ENCODE data around the gene C2CD4D. TPM values are rescaled to one million over a fixed set of nuclear protein-coding genes. Genes with fewer than 3 reads are reported as not detected.
"Not testable (repeated sequence)": the region's sequence is repeated elsewhere in the genome, so short reads cannot be mapped to it uniquely, and the experiment has no call there.

The C2CD4D gene
- total RNA-seq, 1 experiment from 2014 or later = 1.2 TPM

DNA sequence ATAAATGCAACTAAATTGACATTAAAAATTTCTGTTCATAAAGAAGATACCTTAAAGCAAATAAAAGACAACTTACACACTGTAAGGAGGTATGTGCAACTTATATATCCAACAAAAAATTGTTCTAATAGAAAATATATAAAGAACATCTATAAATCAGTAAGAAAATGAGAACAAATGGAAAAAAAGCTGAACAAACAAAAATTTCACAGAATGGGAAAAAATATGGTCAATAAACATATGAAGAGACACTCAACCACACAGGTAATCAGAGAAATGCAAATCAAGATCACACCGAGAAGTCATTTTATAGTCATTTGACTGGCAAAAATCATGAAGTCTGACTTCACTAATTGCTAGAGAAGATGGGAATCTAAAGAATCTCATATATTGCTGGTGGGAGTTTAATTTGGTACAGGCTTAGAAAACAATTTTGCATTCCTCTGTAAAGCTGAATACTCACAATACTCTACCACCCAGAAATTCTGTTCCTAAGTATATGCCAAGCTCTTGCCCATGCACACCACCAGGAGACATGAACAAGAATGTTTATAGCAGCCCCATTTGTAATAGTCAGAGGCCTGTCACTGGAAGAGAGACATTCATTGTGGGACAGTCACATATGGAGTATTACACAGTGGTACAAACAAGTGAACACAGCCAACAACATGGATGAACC lies 35.9 kb upstream of the C2CD4D start:
- intact Hi-C loops (cut with micrococcal nuclease; ENCODE audit: unreplicated experiment) = no loop called here
- CTCF ChIA-PET = no interaction called here

GRCh38 chr1:151872776-151873175 lies 33.2 kb upstream of the C2CD4D start:
- H3K27me3 ChIP-seq (ENCODE audit: control insufficient read depth, insufficient read depth, low read length); DNase-seq (ENCODE audit: low read depth, low spot score); ATAC-seq; H3K36me3 ChIP-seq (ENCODE audit: control insufficient read depth, insufficient read depth, low read length); H3K4me1 ChIP-seq (ENCODE audit: control insufficient read depth, insufficient read depth, low read length); H3K9me3 ChIP-seq (ENCODE audit: control insufficient read depth, insufficient read depth, low read depth, low read length); intact Hi-C loops (cut with micrococcal nuclease; ENCODE audit: unreplicated experiment); H3K4me3 ChIP-seq (ENCODE audit: low read depth in 2 of 2, low read length in 2 of 2); in situ Hi-C loops (cut with HindIII; ENCODE audit: low pct_unique_long_range_greater_than_20kb, low sequenced_read_pairs); POLR2A ChIA-PET; H3K27ac ChIP-seq (ENCODE audit: low read length); CTCF ChIA-PET; BruUV-seq (replicated peaks): not testable (repeated sequence)

More for the DNA sequence above, 35.9 kb upstream of the C2CD4D start:
- Histone ChIP-seq H3K4me1 (ENCODE audit: control insufficient read depth, insufficient read depth, low read length) (no peaks in the 10 kb centered on the region), H3K9me3 (ENCODE audit: control insufficient read depth, insufficient read depth, low read depth, low read length) (no peaks in the 10 kb centered on the region), H3K27me3 (ENCODE audit: control insufficient read depth, insufficient read depth, low read length) (no peaks in the 10 kb centered on the region), H3K27ac (ENCODE audit: low read length) (no peak overlapping the region), H3K4me3 (ENCODE audit: low read depth in 2 of 2, low read length in 2 of 2) (no peak overlapping the region), H3K36me3 (ENCODE audit: control insufficient read depth, insufficient read depth, low read length) (no peaks in the 10 kb centered on the region)
- in situ Hi-C loops (cut with HindIII; ENCODE audit: low pct_unique_long_range_greater_than_20kb, low sequenced_read_pairs) = no loop called here
- no peak for TF ChIP-seq SIN3A (IDR thresholded peaks at IDR 0.05; ENCODE audit: borderline replicate concordance, insufficient read depth, low read depth, low read length)
- ATAC-seq (no peak), DNase-seq (ENCODE audit: low read depth, low spot score) (no peak)
- no TSS peak for BruUV-seq (replicated peaks)
- POLR2A ChIA-PET = no interaction called here

DNA sequence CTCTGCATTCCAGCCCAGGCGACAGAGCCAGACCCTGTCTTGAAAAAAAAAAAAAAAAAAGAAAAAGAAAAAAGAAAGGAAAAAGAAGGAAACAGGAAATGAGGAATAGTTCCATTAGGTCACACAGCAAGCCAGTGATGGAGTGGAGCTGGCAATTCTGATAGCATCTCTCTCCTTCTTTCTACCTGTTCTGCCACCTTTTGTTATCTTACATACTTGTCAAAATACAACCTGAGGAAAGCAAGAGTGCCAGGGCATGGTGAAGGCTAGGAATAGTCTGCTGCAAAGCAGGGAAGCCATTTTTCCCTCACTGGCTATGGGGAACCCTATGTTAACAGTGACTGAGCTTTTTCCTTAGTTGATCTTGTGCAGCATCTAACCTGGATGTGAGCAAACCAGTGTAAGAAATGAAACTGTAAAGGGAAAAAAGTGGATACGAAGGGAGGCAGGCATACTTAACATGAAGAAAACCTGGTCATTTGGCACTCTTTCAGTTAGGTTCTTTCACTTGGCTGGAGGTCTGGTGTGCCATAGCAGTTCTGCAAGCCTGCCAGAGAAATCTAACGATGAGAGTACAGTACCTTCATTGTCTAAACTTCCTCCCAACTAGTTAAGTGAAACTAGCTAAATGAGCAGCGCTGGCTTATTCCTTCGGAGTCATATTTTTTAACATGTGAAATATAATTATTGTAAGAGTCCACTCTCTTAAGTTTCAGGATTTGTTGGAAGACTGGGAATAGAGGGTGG lies 31.8 kb upstream of the C2CD4D start:
- DNase-seq (ENCODE audit: low read depth, low spot score) (no peak), ATAC-seq (peak; percentile 53; the same call in 1 of the 2 replicates)
- CTCF ChIA-PET = interaction anchor here (0.6 kb wide), 1 partner anchor 280 kb away, joined by 3 read pairs; no protein-coding TSS in a partner anchor
- POLR2A ChIA-PET = no interaction called here
- no peaks in the 10 kb centered on the region for H3K9me3 ChIP-seq (ENCODE audit: control insufficient read depth, insufficient read depth, low read depth, low read length)
- no peaks in the 10 kb centered on the region for H3K36me3 ChIP-seq (ENCODE audit: control insufficient read depth, insufficient read depth, low read length)
- no TSS peak for BruUV-seq (replicated peaks)
- no peaks in the 10 kb centered on the region for H3K4me1 ChIP-seq (ENCODE audit: control insufficient read depth, insufficient read depth, low read length)
- no peaks in the 10 kb centered on the region for H3K27me3 ChIP-seq (ENCODE audit: control insufficient read depth, insufficient read depth, low read length)
- no peak overlapping the region for H3K27ac ChIP-seq (ENCODE audit: low read length)
- no peak overlapping the region for H3K4me3 ChIP-seq (ENCODE audit: low read depth in 2 of 2, low read length in 2 of 2)
- TF ChIP-seq CTCF (IDR thresholded peaks at IDR 0.05) = no peak
- TF ChIP-seq TCF7L2 (IDR thresholded peaks at IDR 0.05; ENCODE audit: low read depth, low read length) = no peak
- no peak for TF ChIP-seq REST (IDR thresholded peaks at IDR 0.05; ENCODE audit: insufficient read depth in 1 of 2, low read depth in 2 of 2, low read length in 1 of 2)
- intact Hi-C loops (cut with micrococcal nuclease; ENCODE audit: unreplicated experiment) (no loop called here), in situ Hi-C loops (cut with HindIII; ENCODE audit: low pct_unique_long_range_greater_than_20kb, low sequenced_read_pairs) (no loop called here)

Measured in Panc1 (cell line).